Testis (tissue), 3 donors: ENCODE results near the gene CYP1A1. TPM values are rescaled to one million over a fixed set of nuclear protein-coding genes. Genes with fewer than 3 reads are reported as not detected.

Experiments used
- DNase-seq: peaks from one replicate; pipeline ENCODE4 v3.0.0-alpha.2; 2019
- H3K27ac ChIP-seq, 2 donors: fragments of 200-600 bp; sonication (generic); one replicate each; pipeline ENCODE4 v1.5.1; 2019
- H3K27me3 ChIP-seq: fragments of 200-600 bp; sonication (generic); one replicate; pipeline ENCODE4 v1.5.1; 2019
- H3K36me3 ChIP-seq: fragments of 200-600 bp; sonication (generic); one replicate; pipeline ENCODE4 v1.5.1; 2017; ENCODE audit warnings: low read depth; ENCODE audit errors: missing control alignments
- H3K4me1 ChIP-seq: fragments of 200-600 bp; sonication (generic); one replicate; pipeline ENCODE4 v1.5.1; 2019
- H3K4me3 ChIP-seq, 2 donors: fragments of 200-600 bp; sonication (generic); one replicate each; pipeline ENCODE4 v1.5.1; 2017 to 2019
- H3K9me3 ChIP-seq: fragments of 200-600 bp; sonication (generic); one replicate; pipeline ENCODE4 v1.5.1; 2017
- CTCF ChIP-seq, 3 experiments: fragments of 450-650 bp in 2 of 3; fragments of 200-600 bp in 1 of 3; sonication (generic) in 1 of 3; IDR thresholded peaks; one replicate each; pipeline ENCODE4 v1.5.1; 2016 to 2019; ENCODE audit warnings: antibody characterized with exemption in 3 of 3, mild to moderate bottlenecking in 2 of 3, moderate library complexity in 1 of 3
- POLR2A ChIP-seq: fragments of 450-650 bp; IDR thresholded peaks from one replicate; pipeline ENCODE4 v1.6.1; 2017; ENCODE audit warnings: antibody characterized with exemption, mild to moderate bottlenecking, moderate library complexity
- WGBS, 2 donors: methylation state at CpG; one replicate each; pipeline ENCODE4 v1.1.5; 2018; 5-methylcytosine and 5-hydroxymethylcytosine counted together
- intact Hi-C: fragments of 100-400 bp; cut with DNase I; formaldehyde crosslinking; loops from one replicate; pipeline ENCODE4 v1.15.1; 2023; ENCODE audit warnings: low total_unique reads
- polyA plus RNA-seq: library from polyadenylated mRNA; stranded (reverse); fragments of 350-450 nt; fragmentation: Illumina TruSeq; extraction: RNeasy Lipid Tissue Mini Kit (QIAGEN cat#74804); gene quantifications from one replicate; pipeline ENCODE4 v1.2.3, GENCODE V29; 2014; ENCODE audit warnings: low read depth, low replicate concordance; ENCODE audit not compliant: insufficient read depth
- total RNA-seq, 2 donors: library from RNA; depleted of rRNA; stranded (reverse); fragments of >200 nt; gene quantifications; one replicate each; pipeline ENCODE4 v1.2.3, GENCODE V29; 2016

CYP1A1 gene
- total and polyA plus RNA-seq, 3 donors from 2014 or later: 0.19 to 5.6 (median 0.31) TPM

- Histone ChIP-seq H3K4me3 (no peak overlapping the region), H3K36me3 (no peaks in the 10 kb centered on the region), H3K9me3 (no peaks in the 10 kb centered on the region), H3K27ac (no peak overlapping the region), H3K4me1 (no peaks in the 10 kb centered on the region), H3K27me3 (no peaks in the 10 kb centered on the region)
- TF ChIP-seq CTCF (IDR thresholded peaks at IDR 0.05) (no peak), POLR2A (no peak)
- intact Hi-C loops: no loop called here
- DNase-seq: no peak
- WGBS, 2 donors: 80 to 96% methylated on average over 1 of the region's 1 CpG
These were observed 41.6 kb downstream of the CYP1A1 start for GRCh38 chr15:74683758-74684157.

DNA sequence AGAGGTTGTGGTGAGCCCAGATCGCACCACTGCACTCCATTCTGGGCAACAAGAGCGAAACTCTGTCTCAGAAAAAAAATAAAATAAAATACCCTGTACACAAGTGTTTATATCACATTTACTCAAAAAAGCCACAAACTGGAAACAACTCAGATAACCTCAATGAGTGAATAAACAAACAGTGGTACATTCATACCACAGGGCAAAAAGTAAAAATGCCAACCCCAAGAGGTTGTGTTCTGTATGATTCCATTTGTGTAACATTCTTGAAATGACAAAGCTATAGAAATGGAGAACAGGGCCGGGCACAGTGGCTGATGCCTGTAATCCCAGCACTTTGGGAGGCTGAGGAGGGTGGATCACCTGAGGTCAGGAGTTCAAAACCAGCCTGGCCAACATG lies 42.4 kb downstream of the CYP1A1 start:
- Histone ChIP-seq H3K27ac (no peak overlapping the region), H3K4me1 (no peaks in the 10 kb centered on the region), H3K9me3 (no peaks in the 10 kb centered on the region), H3K27me3 (no peaks in the 10 kb centered on the region), H3K36me3 (no peaks in the 10 kb centered on the region), H3K4me3 (no peak overlapping the region)
- TF ChIP-seq CTCF (IDR thresholded peaks at IDR 0.05) (no peak), POLR2A (no peak)
- intact Hi-C loops: no loop called here
- no peak for DNase-seq
- WGBS, 2 donors: 94 to 96% methylated on average over 3 of the region's 3 CpGs

DNA sequence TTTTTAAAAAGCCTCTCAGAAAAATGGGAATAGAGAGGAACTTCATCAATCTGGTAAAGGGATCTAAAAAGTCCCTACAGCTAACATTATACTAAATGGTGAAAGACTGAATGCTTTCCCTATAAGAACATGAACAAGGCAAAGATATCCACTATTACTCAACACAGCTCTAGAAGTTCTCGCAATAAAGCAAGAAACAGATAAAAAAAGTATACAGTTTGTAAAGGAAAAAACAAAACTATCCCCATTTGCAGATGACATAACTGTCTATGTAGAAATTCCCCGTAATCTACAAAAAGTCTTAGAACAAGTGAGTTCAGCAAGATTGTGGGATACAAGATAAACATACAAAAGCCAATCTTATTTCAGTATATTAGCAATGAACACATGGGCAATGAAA lies 44.9 kb downstream of the CYP1A1 start:
- Histone ChIP-seq H3K4me1 (no peaks in the 10 kb centered on the region), H3K27ac (no peak overlapping the region), H3K4me3 (no peak overlapping the region), H3K36me3 (no peaks in the 10 kb centered on the region), H3K27me3 (no peaks in the 10 kb centered on the region), H3K9me3 (no peaks in the 10 kb centered on the region)
- WGBS, 2 donors: 70 to 82% methylated on average over 2 of the region's 2 CpGs
- DNase-seq: no peak
- no peak for TF ChIP-seq POLR2A
- TF ChIP-seq CTCF (IDR thresholded peaks at IDR 0.05): no peak
- intact Hi-C loops: no loop called here

GRCh38 chr15:74676801-74677200 lies 48.5 kb downstream of the CYP1A1 start:
- H3K4me1 ChIP-seq: no peaks in the 10 kb centered on the region
- no peaks in the 10 kb centered on the region for H3K9me3 ChIP-seq
- no peak overlapping the region for H3K4me3 ChIP-seq
- no peaks in the 10 kb centered on the region for H3K27me3 ChIP-seq
- WGBS, 2 donors: 91 to 98% methylated on average over 7 of the region's 7 CpGs
- H3K36me3 ChIP-seq: no peaks in the 10 kb centered on the region
- TF ChIP-seq CTCF (IDR thresholded peaks at IDR 0.05) (no peak), POLR2A (no peak)
- intact Hi-C loops: no loop called here
- DNase-seq: no peak
- no peak overlapping the region for H3K27ac ChIP-seq

DNA sequence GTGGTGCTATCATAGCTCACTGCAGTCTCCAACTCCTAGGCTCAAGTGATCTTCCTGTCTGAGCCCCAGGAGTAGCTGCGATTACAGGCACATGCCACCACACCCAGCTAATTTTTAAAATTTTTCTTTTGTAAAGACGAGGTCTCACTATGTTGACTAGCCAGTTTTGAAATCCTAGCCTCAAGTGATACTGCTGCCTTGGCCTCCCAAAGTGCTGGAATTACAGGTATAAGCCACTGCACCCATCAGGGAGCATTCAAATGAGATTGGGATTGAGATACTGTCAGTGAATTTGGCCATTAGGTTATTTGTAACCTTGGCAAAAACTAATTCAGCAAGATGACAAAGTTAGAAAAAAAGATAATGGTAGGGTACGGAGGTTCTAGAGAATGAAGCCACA lies 51.2 kb downstream of the CYP1A1 start:
- TF ChIP-seq CTCF (IDR thresholded peaks at IDR 0.05): no peak
- TF ChIP-seq POLR2A: no peak
- Histone ChIP-seq H3K27ac (no peak overlapping the region), H3K27me3 (no peaks in the 10 kb centered on the region), H3K4me1 (no peaks in the 10 kb centered on the region), H3K9me3 (no peaks in the 10 kb centered on the region), H3K36me3 (no peaks in the 10 kb centered on the region), H3K4me3 (no peak overlapping the region)
- no peak for DNase-seq
- 92 to 93% methylated on average over 3 of the region's 3 CpGs for WGBS, 2 donors
- intact Hi-C loops: no loop called here
